B cell (primary cell): ENCODE measurements around the gene CILP. TPM values are rescaled to one million over a fixed set of nuclear protein-coding genes. Genes with fewer than 3 reads are reported as not detected.

ENCODE experiments used
- ATAC-seq: fragments of 200-7000 bp; cut with Tn5 transposase; one replicate; pipeline ENCODE4 v1.10.0; 2021; ENCODE audit warnings: low read depth, mild to moderate bottlenecking, moderate number of reproducible peaks, moderate library complexity
- CTCF ChIA-PET: fragments of 350-600 bp; sonication (Branson Sonifier 250); formaldehyde crosslinking; loops from one replicate; lab custom pipeline; 2021; ENCODE audit warnings: antibody characterized with exemption, inconsistent platforms; lab: Charles Lee
- POLR2A ChIA-PET: fragments of 350-600 bp; sonication (Branson Sonifier 250); formaldehyde crosslinking; loops from one replicate; lab custom pipeline; 2021; ENCODE audit warnings: antibody characterized with exemption; lab: Charles Lee
- DNase-seq: peaks from one replicate; pipeline ENCODE4 v3.0.0; 2013
- H2AFZ ChIP-seq: 2 replicates; pipeline ENCODE4 v1.6.1; 2012; ENCODE audit warnings: mild to moderate bottlenecking, low read depth, low read length; ENCODE audit not compliant: insufficient read depth, poor library complexity, severe bottlenecking
- H3K27ac ChIP-seq, 2 donors: 1 replicate in 1 of 2; 2 replicates in 1 of 2; pipeline ENCODE4 v1.5.1; 2012 to 2013; ENCODE audit warnings: low read length in 2 of 2, mild to moderate bottlenecking in 2 of 2, moderate library complexity in 1 of 2
- H3K27me3 ChIP-seq, 4 experiments: fragments of 200-600 bp in 1 of 4; sonication (generic) in 1 of 4; replicated peaks in 1 of 4; 1 replicate in 2 of 4; 2 replicates in 2 of 4; pipeline versions ENCODE4 v1.6.1 to v1.7.0; 2013 to 2016; ENCODE audit warnings: low read length in 3 of 4, mild to moderate bottlenecking in 2 of 4, mixed read lengths in 1 of 4, moderate library complexity in 1 of 4; ENCODE audit not compliant: insufficient read depth in 4 of 4, control insufficient read depth in 3 of 4; ENCODE audit errors: control extremely low read depth in 1 of 4
- H3K36me3 ChIP-seq, 2 experiments: replicated peaks in 1 of 2; 1 replicate in 1 of 2; 2 replicates in 1 of 2; pipeline versions ENCODE4 v1.6.1 to v1.7.1; 2013; ENCODE audit warnings: low read length in 1 of 2; ENCODE audit not compliant: insufficient read depth in 2 of 2, control insufficient read depth in 1 of 2; ENCODE audit errors: control extremely low read depth in 1 of 2, extremely low read depth in 1 of 2
- H3K4me1 ChIP-seq, 2 donors: fragments of 200-600 bp in 1 of 2; sonication (generic) in 1 of 2; 1 replicate in 1 of 2; 2 replicates in 1 of 2; pipeline versions ENCODE4 v1.5.1 to v1.6.1; 2013 to 2017; ENCODE audit warnings: low read length in 2 of 2; ENCODE audit not compliant: control insufficient read depth in 2 of 2, insufficient read depth in 2 of 2
- H3K4me2 ChIP-seq: replicated peaks from 2 replicates; pipeline ENCODE3; 2012; ENCODE audit warnings: mild to moderate bottlenecking, low read depth, low read length; ENCODE audit not compliant: poor library complexity, severe bottlenecking
- H3K4me3 ChIP-seq, 5 experiments: fragments of 200-600 bp in 1 of 5; sonication (generic) in 1 of 5; 1 replicate in 3 of 5; 2 replicates in 2 of 5; pipeline versions ENCODE4 v1.5.1 to v1.7.0; 2011 to 2016; ENCODE audit warnings: low read length in 4 of 5, mild to moderate bottlenecking in 4 of 5, low read depth in 2 of 5, control low read depth in 1 of 5, moderate library complexity in 1 of 5; ENCODE audit not compliant: insufficient read depth in 1 of 5; ENCODE audit errors: control extremely low read depth in 1 of 5, extremely low read depth in 1 of 5
- H3K79me2 ChIP-seq: fragments of 200-600 bp; sonication (generic); one replicate; pipeline ENCODE4 v1.6.0; 2016; ENCODE audit warnings: low read length; ENCODE audit not compliant: control insufficient read depth, insufficient read depth
- H3K9ac ChIP-seq: fragments of 200-600 bp; sonication (generic); 2 replicates; pipeline ENCODE4 v1.6.1; 2017; ENCODE audit warnings: mild to moderate bottlenecking, low read length, moderate library complexity
- H3K9me3 ChIP-seq, 3 donors: one replicate each; pipeline versions ENCODE4 v1.6.1 to v1.7.1; 2013; ENCODE audit warnings: low read length in 2 of 3; ENCODE audit not compliant: control insufficient read depth in 2 of 3, insufficient read depth in 1 of 3; ENCODE audit errors: control extremely low read depth in 1 of 3
- H4K20me1 ChIP-seq: 2 replicates; pipeline ENCODE4 v1.6.0; 2012; ENCODE audit warnings: mild to moderate bottlenecking, low read length; ENCODE audit not compliant: insufficient read depth, control insufficient read depth, poor library complexity, severe bottlenecking
- H3K27ac Mint-ChIP-seq: one replicate; pipeline ENCODE4 v1.8.0; 2021; ENCODE audit warnings: mixed read lengths
- H3K27me3 Mint-ChIP-seq: one replicate; pipeline ENCODE4 v1.8.0; 2021; ENCODE audit warnings: mixed read lengths
- H3K4me1 Mint-ChIP-seq: one replicate; pipeline ENCODE4 v1.8.0; 2021; ENCODE audit warnings: mixed read lengths
- H3K4me3 Mint-ChIP-seq: one replicate; pipeline ENCODE4 v1.8.0; 2021; ENCODE audit warnings: mixed read lengths
- H3K9me3 Mint-ChIP-seq: one replicate; pipeline ENCODE4 v1.8.0; 2022; ENCODE audit warnings: mixed read lengths; ENCODE audit not compliant: insufficient read depth
- EZH2 ChIP-seq: IDR thresholded peaks from 2 replicates; pipeline ENCODE4 v1.6.1; 2012; ENCODE audit warnings: borderline replicate concordance, low read depth, mild to moderate bottlenecking, moderate library complexity, low read length; ENCODE audit not compliant: insufficient read depth, poor library complexity, severe bottlenecking
- WGBS: methylation state at CpG from one replicate; pipeline ENCODE4 v1.1.5; 2013; ENCODE audit warnings: missing lambda C conversion rate; ENCODE audit not compliant: insufficient coverage; 5-methylcytosine and 5-hydroxymethylcytosine counted together
- intact Hi-C: fragments of 100-400 bp; cut with micrococcal nuclease; formaldehyde crosslinking; loops from one replicate; pipeline ENCODE4 v1.10.0; 2022
- polyA plus RNA-seq: library from polyadenylated mRNA; depleted of rRNA; stranded (reverse); fragments of >200 nt; gene quantifications from 2 replicates; pipeline ENCODE4 v1.2.3, GENCODE V29; 2012
- total RNA-seq, 2 donors: library from RNA; stranded (reverse); fragments of 120-200 nt in 1 of 2; gene quantifications; 1 replicate in 1 of 2; 2 replicates in 1 of 2; pipeline versions ENCODE4 v1.2.3 to v1.2.4, GENCODE V29; 2013 to 2022
- TF ChIP-seq, protein P1 (sequence below): fragments of 200-600 bp; IDR thresholded peaks from one replicate; pipeline ENCODE4 v1.8.0; 2022; ENCODE audit warnings: antibody characterized with exemption, mild to moderate bottlenecking

The CILP gene
- total and polyA plus RNA-seq, 2 donors (not counting 1 experiment from before 2014, with no cell fraction given): 0.52 to 0.94 TPM

DNA sequence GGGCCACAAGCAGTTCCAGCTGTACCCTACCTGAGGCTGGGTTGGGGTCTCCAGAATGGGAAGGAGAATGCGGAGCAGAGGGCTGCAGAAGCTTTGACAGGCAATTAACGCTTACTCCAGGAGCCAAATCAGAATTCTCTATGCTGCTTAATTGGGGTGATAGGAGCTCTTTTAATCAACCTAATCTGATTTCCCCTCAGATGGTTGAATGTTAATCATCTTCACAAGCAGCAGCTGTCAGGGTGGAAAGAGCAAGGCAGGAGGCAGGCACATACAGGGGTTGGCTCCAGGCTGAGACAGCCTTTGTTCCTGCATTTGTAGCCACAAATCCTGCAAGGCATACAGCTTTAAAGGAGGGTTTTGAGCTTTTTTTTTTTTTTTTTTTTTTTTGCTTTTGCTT lies 2.6 kb downstream of the CILP start:
- no peak overlapping the region for H3K4me3 Mint-ChIP-seq
- no peaks in the 10 kb centered on the region for H3K4me1 ChIP-seq
- intact Hi-C loops: no loop called here
- no peaks in the 10 kb centered on the region for H4K20me1 ChIP-seq
- no peak overlapping the region for H2AFZ ChIP-seq
- POLR2A ChIA-PET: no interaction called here
- DNase-seq (no peak), ATAC-seq (no peak)
- H3K9ac ChIP-seq: no peak overlapping the region
- no CpG with 5 or more reads among the region's 2 CpGs for whole genome bisulfite sequencing
- H3K27ac ChIP-seq: no peak overlapping the region
- H3K79me2 ChIP-seq: no peaks in the 10 kb centered on the region
- H3K27me3 Mint-ChIP-seq: peaks cover 8% of the 10 kb centered on the region
- H3K4me2 ChIP-seq: no peak overlapping the region
- no peak overlapping the region for H3K4me3 ChIP-seq
- H3K36me3 ChIP-seq: no peaks in the 10 kb centered on the region
- H3K4me1 Mint-ChIP-seq: no peaks in the 10 kb centered on the region
- no peaks in the 10 kb centered on the region for H3K9me3 Mint-ChIP-seq
- no peaks in the 10 kb centered on the region for H3K9me3 ChIP-seq
- CTCF ChIA-PET: interaction anchor here (0.6 kb wide), 1 partner anchor 175 kb away, joined by 4 read pairs; no protein-coding TSS in a partner anchor
- no peak overlapping the region for H3K27ac Mint-ChIP-seq
- no peaks in the 10 kb centered on the region for H3K27me3 ChIP-seq
- TF ChIP-seq, protein P1, sequence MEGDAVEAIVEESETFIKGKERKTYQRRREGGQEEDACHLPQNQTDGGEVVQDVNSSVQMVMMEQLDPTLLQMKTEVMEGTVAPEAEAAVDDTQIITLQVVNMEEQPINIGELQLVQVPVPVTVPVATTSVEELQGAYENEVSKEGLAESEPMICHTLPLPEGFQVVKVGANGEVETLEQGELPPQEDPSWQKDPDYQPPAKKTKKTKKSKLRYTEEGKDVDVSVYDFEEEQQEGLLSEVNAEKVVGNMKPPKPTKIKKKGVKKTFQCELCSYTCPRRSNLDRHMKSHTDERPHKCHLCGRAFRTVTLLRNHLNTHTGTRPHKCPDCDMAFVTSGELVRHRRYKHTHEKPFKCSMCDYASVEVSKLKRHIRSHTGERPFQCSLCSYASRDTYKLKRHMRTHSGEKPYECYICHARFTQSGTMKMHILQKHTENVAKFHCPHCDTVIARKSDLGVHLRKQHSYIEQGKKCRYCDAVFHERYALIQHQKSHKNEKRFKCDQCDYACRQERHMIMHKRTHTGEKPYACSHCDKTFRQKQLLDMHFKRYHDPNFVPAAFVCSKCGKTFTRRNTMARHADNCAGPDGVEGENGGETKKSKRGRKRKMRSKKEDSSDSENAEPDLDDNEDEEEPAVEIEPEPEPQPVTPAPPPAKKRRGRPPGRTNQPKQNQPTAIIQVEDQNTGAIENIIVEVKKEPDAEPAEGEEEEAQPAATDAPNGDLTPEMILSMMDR: no peak
- TF ChIP-seq EZH2: no peak

DNA sequence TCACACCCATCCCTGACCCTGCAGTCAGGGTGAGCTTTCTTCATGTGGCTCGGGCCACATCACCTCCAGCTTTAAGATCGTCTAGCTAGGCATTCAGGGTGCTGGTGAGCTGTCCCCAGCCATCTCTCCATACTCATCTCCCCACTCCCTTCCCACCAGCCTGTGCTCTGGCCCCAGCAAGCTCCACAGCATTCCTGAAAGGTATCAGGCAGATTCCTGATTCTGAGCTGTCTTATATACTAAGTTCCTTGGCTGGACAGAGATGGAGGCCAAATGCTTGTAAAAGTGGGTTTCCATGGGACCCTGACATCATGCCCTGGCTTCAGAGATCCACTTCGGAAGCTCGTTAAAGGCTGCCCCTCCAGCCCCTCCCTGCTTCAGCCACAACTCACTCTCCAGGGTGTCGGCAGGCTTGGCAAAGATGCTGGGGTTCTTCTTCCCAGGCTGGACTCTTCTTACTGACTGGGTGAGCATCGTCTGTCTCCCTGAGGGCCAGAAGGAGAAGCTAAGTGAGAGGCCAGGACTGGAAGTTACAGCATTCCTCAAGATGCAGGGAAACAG lies 3.9 kb downstream of the CILP start:
- peaks cover 8% of the 10 kb centered on the region for H3K27me3 Mint-ChIP-seq
- Histone ChIP-seq H3K27ac (no peak overlapping the region), H3K4me1 (no peaks in the 10 kb centered on the region), H3K36me3 (no peaks in the 10 kb centered on the region), H4K20me1 (no peaks in the 10 kb centered on the region), H3K4me3 (no peak overlapping the region), H3K9me3 (no peaks in the 10 kb centered on the region), H3K9ac (no peak overlapping the region), H3K4me2 (no peak overlapping the region), H3K27me3 (no peaks in the 10 kb centered on the region), H2AFZ (no peak overlapping the region), H3K79me2 (no peaks in the 10 kb centered on the region)
- 94% methylated on average over 6 of the region's 6 CpGs for WGBS
- no peak overlapping the region for H3K27ac Mint-ChIP-seq
- ATAC-seq (no peak), DNase-seq (no peak)
- TF ChIP-seq, protein P1: no peak
- TF ChIP-seq EZH2: no peak
- H3K9me3 Mint-ChIP-seq: no peaks in the 10 kb centered on the region
- H3K4me3 Mint-ChIP-seq: no peak overlapping the region
- ChIA-PET POLR2A (interaction anchor here (0.6 kb wide), 1 partner anchor 190 kb away, joined by 4 read pairs; no protein-coding TSS in a partner anchor), CTCF (no interaction called here)
- intact Hi-C loops: no loop called here
- no peaks in the 10 kb centered on the region for H3K4me1 Mint-ChIP-seq
